Mesenchymal stem cell (in vitro differentiated cells and primary cell): Measurements from ENCODE around the gene SRRT.
"Not testable (repeated sequence)": the region's sequence is repeated elsewhere in the genome, so short reads cannot be mapped to it uniquely, and the experiment has no call there.

ENCODE experiments used
- DNase-seq: peaks from one replicate; pipeline ENCODE4 v3.0.0-alpha.2; 2013
- H2AFZ ChIP-seq: one replicate; pipeline ENCODE4 v1.6.1; 2013; ENCODE audit warnings: low read depth, mild to moderate bottlenecking, control low read depth, inconsistent platforms, low read length, moderate library complexity
- H2AK5ac ChIP-seq: 2 replicates; pipeline ENCODE4 v1.6.1; 2013; ENCODE audit warnings: low read length, moderate library complexity, mild to moderate bottlenecking, inconsistent platforms; ENCODE audit not compliant: severe bottlenecking
- H2BK120ac ChIP-seq: one replicate; pipeline ENCODE4 v1.6.1; 2013; ENCODE audit warnings: low read depth, mild to moderate bottlenecking, inconsistent platforms, low read length, moderate library complexity
- H2BK12ac ChIP-seq, 2 experiments: one replicate each; pipeline ENCODE4 v1.6.1; 2013; ENCODE audit warnings: inconsistent platforms in 2 of 2, low read length in 2 of 2, mild to moderate bottlenecking in 2 of 2, moderate library complexity in 2 of 2, control low read depth in 1 of 2
- H2BK15ac ChIP-seq: one replicate; pipeline ENCODE4 v1.6.1; 2013; ENCODE audit warnings: mild to moderate bottlenecking, low read depth, inconsistent platforms; ENCODE audit not compliant: poor library complexity, severe bottlenecking
- H2BK5ac ChIP-seq: 2 replicates; pipeline ENCODE4 v1.6.1; 2013; ENCODE audit warnings: low read depth, mild to moderate bottlenecking, low read length, control low read depth, inconsistent platforms; ENCODE audit not compliant: poor library complexity, severe bottlenecking
- H3K14ac ChIP-seq, 2 experiments: one replicate each; pipeline ENCODE4 v1.6.1; 2013; ENCODE audit warnings: inconsistent platforms in 2 of 2, low read length in 2 of 2, control low read depth in 1 of 2, mild to moderate bottlenecking in 1 of 2, moderate library complexity in 1 of 2
- H3K18ac ChIP-seq, 2 experiments: one replicate each; pipeline ENCODE4 v1.6.1; 2013; ENCODE audit warnings: inconsistent platforms in 2 of 2, low read length in 2 of 2, control low read depth in 1 of 2, low read depth in 1 of 2, mild to moderate bottlenecking in 1 of 2
- H3K23ac ChIP-seq, 2 experiments: one replicate each; pipeline ENCODE4 v1.6.1; 2013; ENCODE audit warnings: inconsistent platforms in 2 of 2, low read length in 2 of 2, mild to moderate bottlenecking in 2 of 2, moderate library complexity in 2 of 2, control low read depth in 1 of 2
- H3K27ac ChIP-seq: 2 replicates; pipeline ENCODE4 v1.5.1; 2013; ENCODE audit warnings: mild to moderate bottlenecking, moderate library complexity, low read length, control low read depth, inconsistent platforms; ENCODE audit not compliant: poor library complexity, severe bottlenecking
- H3K27me3 ChIP-seq, 2 experiments: 2 replicates each; pipeline versions ENCODE4 v1.6.1 to v1.7.0; 2013; ENCODE audit warnings: low read length in 2 of 2, mild to moderate bottlenecking in 2 of 2, moderate library complexity in 2 of 2, control low read depth in 1 of 2, inconsistent platforms in 1 of 2; ENCODE audit not compliant: control insufficient read depth in 1 of 2, insufficient read depth in 1 of 2
- H3K36me3 ChIP-seq, 2 experiments: 2 replicates each; pipeline versions ENCODE4 v1.6.1 to v1.7.0; 2013; ENCODE audit warnings: low read length in 2 of 2, control low read depth in 1 of 2, inconsistent platforms in 1 of 2, low read depth in 1 of 2, mild to moderate bottlenecking in 1 of 2; ENCODE audit not compliant: insufficient read depth in 2 of 2, control insufficient read depth in 1 of 2
- H3K4ac ChIP-seq, 2 experiments: one replicate each; pipeline ENCODE4 v1.6.1; 2013; ENCODE audit warnings: inconsistent platforms in 2 of 2, low read length in 2 of 2, mild to moderate bottlenecking in 2 of 2, moderate library complexity in 2 of 2, control low read depth in 1 of 2, low read depth in 1 of 2
- H3K4me1 ChIP-seq: 2 replicates; pipeline ENCODE4 v1.6.1; 2013; ENCODE audit warnings: low read depth, low read length, control low read depth; ENCODE audit not compliant: control insufficient read depth, insufficient read depth
- H3K4me2 ChIP-seq: 2 replicates; pipeline ENCODE4 v1.6.1; 2013; ENCODE audit warnings: low read length, mild to moderate bottlenecking, inconsistent platforms; ENCODE audit not compliant: poor library complexity, severe bottlenecking
- H3K4me3 ChIP-seq, 2 experiments: 2 replicates each; pipeline versions ENCODE4 v1.5.1 to v1.7.0; 2013; ENCODE audit warnings: low read length in 2 of 2, mild to moderate bottlenecking in 2 of 2, control low read depth in 1 of 2, low read depth in 1 of 2; ENCODE audit not compliant: insufficient read depth in 1 of 2
- H3K79me1 ChIP-seq: replicated peaks from 2 replicates; pipeline ENCODE4 v1.6.1; 2013; ENCODE audit warnings: mild to moderate bottlenecking, control low read depth, low read length, inconsistent platforms; ENCODE audit not compliant: poor library complexity, severe bottlenecking
- H3K9ac ChIP-seq: 2 replicates; pipeline ENCODE4 v1.7.0; 2013; ENCODE audit warnings: mild to moderate bottlenecking, low read length, moderate library complexity
- H3K9me3 ChIP-seq: 2 replicates; pipeline ENCODE4 v1.7.0; 2013; ENCODE audit warnings: mild to moderate bottlenecking, low read length; ENCODE audit not compliant: control insufficient read depth
- H4K8ac ChIP-seq: one replicate; pipeline ENCODE4 v1.6.1; 2013; ENCODE audit warnings: inconsistent platforms, mild to moderate bottlenecking, low read length, moderate library complexity
- H4K91ac ChIP-seq: one replicate; pipeline ENCODE4 v1.6.1; 2013; ENCODE audit warnings: mild to moderate bottlenecking, low read length, inconsistent platforms
- WGBS: methylation state at CpG from one replicate; pipeline ENCODE4 v1.1.7; 2013; ENCODE audit warnings: mixed read lengths; 5-methylcytosine and 5-hydroxymethylcytosine counted together

Gene SRRT

GRCh38 chr7:100852048-100852872 is 22.6 kb upstream of the SRRT start, which contains the start of gene SLC12A9:
Gene SLC12A9, plus strand, starts transcription at chr7:100852713. Its CDS starts 1,485 bp downstream, at chr7:100854198.
- Histone ChIP-seq H2BK120ac (no peak within 1 kb of the TSS), H3K36me3 (peaks cover 0 to 12% of the 10 kb centered on the region in 2 experiments), H2AFZ (peak within 1 kb of the TSS; percentile 77), H3K27me3 (no peaks in the 10 kb centered on the region), H3K79me1 (peaks cover 23% of the 10 kb centered on the region), H3K23ac (no peak within 1 kb of the TSS), H3K4me3 (peak within 1 kb of the TSS; percentile 83 to 85), H3K4ac (no peak within 1 kb of the TSS), H3K4me1 (peaks cover 26% of the 10 kb centered on the region), H3K9me3 (no peaks in the 10 kb centered on the region), H4K8ac (peak within 1 kb of the TSS; percentile 56), H3K27ac (no peak within 1 kb of the TSS), H2BK12ac (peak within 1 kb of the TSS in 1 of 2 experiments; percentile 64), H2BK5ac (no peak within 1 kb of the TSS), H3K18ac (peak within 1 kb of the TSS in 1 of 2 experiments; percentile 87), H3K9ac (peak within 1 kb of the TSS; percentile 88), H2AK5ac (no peak within 1 kb of the TSS), H2BK15ac (peak within 1 kb of the TSS; percentile 20), H4K91ac (no peak within 1 kb of the TSS), H3K4me2 (peak within 1 kb of the TSS; percentile 84), H3K14ac (peak within 1 kb of the TSS in 1 of 2 experiments; percentile 61)
- WGBS: under 1% methylated on average over 68 of the region's 71 CpGs
- peak; percentile 92 for DNase-seq

GRCh38 chr7:100854146-100854895 is 20.6 kb upstream of the SRRT start:
- Histone ChIP-seq H3K4ac (no peak overlapping the region), H2AK5ac (no peak overlapping the region), H3K36me3 (peaks cover 6 to 23% of the 10 kb centered on the region in 2 experiments), H2BK12ac (no peak overlapping the region), H3K4me3 (no peak overlapping the region), H3K9me3 (no peaks in the 10 kb centered on the region), H2BK5ac (no peak overlapping the region), H3K18ac (no peak overlapping the region), H3K79me1 (peaks cover 30% of the 10 kb centered on the region), H3K4me1 (peaks cover 29% of the 10 kb centered on the region), H3K14ac (no peak overlapping the region), H2BK15ac (no peak overlapping the region), H3K27ac (no peak overlapping the region), H2AFZ (no peak overlapping the region), H3K9ac (no peak overlapping the region), H3K23ac (no peak overlapping the region), H4K8ac (no peak overlapping the region), H3K4me2 (no peak overlapping the region), H3K27me3 (no peaks in the 10 kb centered on the region), H2BK120ac (no peak overlapping the region), H4K91ac (no peak overlapping the region)
- DNase-seq: no peak
- 97% methylated on average over 14 of the region's 14 CpGs for WGBS

- not testable (repeated sequence) for H3K18ac ChIP-seq, H4K8ac ChIP-seq, H2AFZ ChIP-seq, H3K23ac ChIP-seq, H2BK120ac ChIP-seq, DNase-seq, H2BK15ac ChIP-seq, H2BK5ac ChIP-seq, H3K4me3 ChIP-seq, H3K4ac ChIP-seq, H3K14ac ChIP-seq, H2BK12ac ChIP-seq, H3K9me3 ChIP-seq, H3K9ac ChIP-seq, H2AK5ac ChIP-seq, H4K91ac ChIP-seq, H3K4me2 ChIP-seq, H3K27ac ChIP-seq, H3K27me3 ChIP-seq
- WGBS: 96% methylated on average over 7 of the region's 9 CpGs
- Histone ChIP-seq H3K4me1 (peaks cover 29% of the 10 kb centered on the region), H3K36me3 (peaks cover 9 to 26% of the 10 kb centered on the region in 2 experiments), H3K79me1 (peaks cover 32% of the 10 kb centered on the region)
Measured at GRCh38 chr7:100854899-100855298, 20.0 kb upstream of the SRRT start.

GRCh38 chr7:100855515-100855914 is 19.4 kb upstream of the SRRT start:
- Histone ChIP-seq H2AK5ac (peak overlapping the region; percentile 1), H3K4ac (no peak overlapping the region), H2AFZ (no peak overlapping the region), H3K27ac (no peak overlapping the region), H3K79me1 (peaks cover 36% of the 10 kb centered on the region), H2BK5ac (no peak overlapping the region), H4K8ac (no peak overlapping the region), H3K4me2 (no peak overlapping the region), H3K4me3 (no peak overlapping the region), H3K36me3 (peaks cover 15 to 32% of the 10 kb centered on the region in 2 experiments), H3K9ac (no peak overlapping the region), H3K14ac (no peak overlapping the region), H3K23ac (no peak overlapping the region), H3K18ac (no peak overlapping the region), H2BK120ac (no peak overlapping the region), H3K27me3 (no peaks in the 10 kb centered on the region), H3K9me3 (no peaks in the 10 kb centered on the region), H2BK12ac (no peak overlapping the region), H4K91ac (no peak overlapping the region), H2BK15ac (no peak overlapping the region), H3K4me1 (peaks cover 29% of the 10 kb centered on the region)
- WGBS: 94% methylated on average over 10 of the region's 10 CpGs
- no peak for DNase-seq
